HepG2 (cell line): ENCODE data around the gene CORO7. TPM values are rescaled to one million over a fixed set of nuclear protein-coding genes. Genes with fewer than 3 reads are reported as not detected.

Experiments used
- ARNTL ChIP-seq: sonication (generic); formaldehyde crosslinking; IDR thresholded peaks from 2 replicates; pipeline ENCODE4 v1.4.0; 2020; ENCODE audit warnings: mild to moderate bottlenecking, missing genetic modification reagents
- CREB1 ChIP-seq, 2 experiments: fragments of 450-650 bp in 1 of 2; IDR thresholded peaks; 2 replicates each; pipeline ENCODE4 v1.6.1; 2016 to 2017; ENCODE audit warnings: control low read depth in 1 of 2, mild to moderate bottlenecking in 1 of 2, missing compliant biosample characterization in 1 of 2, missing genetic modification characterization in 1 of 2
- FOXO1 ChIP-seq: sonication (generic); formaldehyde crosslinking; IDR thresholded peaks from 2 replicates; pipeline ENCODE4 v1.4.0; 2020; ENCODE audit warnings: missing genetic modification reagents
- HHEX ChIP-seq: IDR thresholded peaks from 2 replicates; pipeline ENCODE4 v1.6.1; 2016; ENCODE audit warnings: control low read depth
- KDM1A ChIP-seq: IDR thresholded peaks from 2 replicates; pipeline ENCODE4 v1.6.1; 2016; ENCODE audit warnings: missing compliant biosample characterization
- MBNL3 ChIP-seq: fragments of 250-450 bp; sonication (Bioruptor Pico); conservative IDR thresholded peaks from 2 replicates; pipeline ENCODE4 v1.8.0; 2022; ENCODE audit warnings: mild to moderate bottlenecking, inconsistent platforms
- MYPOP ChIP-seq: sonication (generic); formaldehyde crosslinking; IDR thresholded peaks from 2 replicates; pipeline ENCODE4 v1.8.1; 2023; ENCODE audit warnings: mild to moderate bottlenecking, moderate library complexity, missing genetic modification reagents
- NFE2 ChIP-seq: sonication (generic); formaldehyde crosslinking; IDR thresholded peaks from 2 replicates; pipeline ENCODE4 v1.4.0; 2020; ENCODE audit warnings: missing genetic modification reagents
- PRPF4 ChIP-seq: fragments of 200-400 bp; formaldehyde crosslinking; IDR thresholded peaks from 2 replicates; pipeline ENCODE4 v1.6.1; 2016; ENCODE audit warnings: low read length, low read depth; ENCODE audit not compliant: poor library complexity, severe bottlenecking
- RAD21 ChIP-seq: fragments of 450-650 bp; formaldehyde crosslinking; IDR thresholded peaks from 2 replicates; pipeline ENCODE4 v1.5.0; 2020; ENCODE audit warnings: mild to moderate bottlenecking
- SALL2 ChIP-seq: sonication (generic); formaldehyde crosslinking; IDR thresholded peaks from 2 replicates; pipeline ENCODE4 v1.8.1; 2023; ENCODE audit warnings: mild to moderate bottlenecking, missing genetic modification reagents, inconsistent platforms
- SIN3A ChIP-seq: IDR thresholded peaks from 2 replicates; pipeline ENCODE4 v1.6.1; 2011; ENCODE audit warnings: low read depth, mild to moderate bottlenecking, control low read depth, low read length, borderline replicate concordance
- TP53 ChIP-seq: sonication (generic); formaldehyde crosslinking; conservative IDR thresholded peaks from 2 replicates; pipeline ENCODE4 v1.4.0; 2020; ENCODE audit warnings: missing genetic modification reagents
- ZNF121 ChIP-seq: sonication (generic); formaldehyde crosslinking; IDR thresholded peaks from 2 replicates; pipeline ENCODE4 v1.5.0; 2020; ENCODE audit warnings: mild to moderate bottlenecking, missing genetic modification reagents
- ZNF343 ChIP-seq: sonication (generic); formaldehyde crosslinking; IDR thresholded peaks from 2 replicates; pipeline ENCODE4 v1.4.0; 2020; ENCODE audit warnings: mild to moderate bottlenecking, missing genetic modification reagents
- ZNF878 ChIP-seq: sonication (generic); formaldehyde crosslinking; IDR thresholded peaks from 2 replicates; pipeline ENCODE4 v1.8.1; 2023; ENCODE audit warnings: mild to moderate bottlenecking, missing genetic modification reagents, moderate library complexity
- polyA plus RNA-seq, 8 experiments: library from polyadenylated mRNA; depleted of rRNA in 3 of 8; stranded (reverse) in 7 of 8; unstranded in 1 of 8; fragments of >200 nt; fragmentation: Illumina TruSeq in 4 of 8; extraction: Trizol in 4 of 8; gene quantifications; 2 replicates each; pipeline versions ENCODE4 v1.2.1 to v1.2.3, GENCODE V29; 2011 to 2016; ENCODE audit warnings: low read depth in 4 of 8, missing spikeins in 1 of 8, mixed read lengths in 1 of 8; ENCODE audit not compliant: insufficient read depth in 1 of 8
- total RNA-seq, 5 experiments: library from RNA; depleted of rRNA; stranded (reverse); fragments of >200 nt; fragmentation: Illumina TruSeq; extraction: Trizol; gene quantifications; 2 replicates each; pipeline ENCODE4 v1.2.3, GENCODE V29; 2016; ENCODE audit warnings: low read depth in 1 of 5
- TF ChIP-seq, protein P1 (sequence below): sonication (generic); formaldehyde crosslinking; IDR thresholded peaks from 2 replicates; pipeline ENCODE4 v1.5.1; 2020; ENCODE audit warnings: mild to moderate bottlenecking, missing genetic modification reagents, borderline replicate concordance
- TF ChIP-seq, protein P2 (sequence below): sonication (generic); formaldehyde crosslinking; IDR thresholded peaks from 2 replicates; pipeline ENCODE4 v1.5.1; 2020; ENCODE audit warnings: mild to moderate bottlenecking, missing genetic modification reagents, moderate library complexity

Gene CORO7
- total and polyA plus RNA-seq, 2 of the 13 experiments (the other 11 are each of a cell fraction or from before 2014, with no cell fraction given) = 9.9 to 14.3 TPM

DNA sequence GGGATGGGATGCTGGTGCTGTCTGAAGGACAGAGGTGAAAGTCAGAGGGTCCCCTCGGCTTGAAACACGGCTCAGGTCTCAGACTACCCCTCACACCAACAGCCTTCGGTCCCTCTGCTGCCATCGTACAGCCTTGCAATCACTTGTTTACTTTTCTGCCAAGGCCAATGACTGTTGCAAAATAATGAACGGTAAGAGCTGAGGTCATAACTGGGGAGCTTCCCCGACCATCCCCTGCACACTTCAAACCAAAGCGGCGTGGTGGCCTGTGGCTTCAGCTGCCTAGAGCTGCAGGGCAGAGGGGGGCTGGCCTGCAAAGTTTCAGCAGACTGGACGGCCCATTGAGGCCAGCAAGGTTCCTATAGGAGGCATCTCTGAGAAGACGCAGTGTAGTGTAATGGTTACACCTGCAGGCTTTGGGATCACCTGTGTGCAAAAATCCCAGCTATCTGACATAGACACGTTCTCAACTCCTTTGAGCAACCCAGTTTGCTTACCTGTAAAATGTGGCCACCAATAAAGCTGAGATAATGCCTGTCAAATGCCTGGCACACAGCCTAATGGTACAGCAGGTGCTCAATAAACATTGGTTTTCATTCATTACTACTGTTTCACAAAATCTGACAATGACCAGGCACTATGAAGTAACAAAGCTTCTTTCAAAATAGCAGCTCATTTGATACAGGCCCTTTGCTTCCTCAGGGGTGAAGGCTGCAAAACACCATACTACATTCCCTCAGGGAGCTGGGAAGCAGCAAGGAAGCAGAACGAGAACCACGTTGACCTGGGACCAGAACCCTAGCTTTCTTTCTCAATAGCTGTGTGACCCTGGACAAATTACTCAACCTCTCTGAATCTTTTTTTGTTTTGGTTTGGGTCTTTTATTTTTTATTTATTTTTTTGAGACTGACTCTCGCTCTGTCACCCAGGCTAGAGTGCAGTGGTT is 70.3 kb downstream of the CORO7 start (continued):
- TF ChIP-seq ARNTL (CRISPR knock-in tag) = no peak
- no peak for TF ChIP-seq NFE2 (CRISPR knock-in tag)
- TF ChIP-seq, protein P1, sequence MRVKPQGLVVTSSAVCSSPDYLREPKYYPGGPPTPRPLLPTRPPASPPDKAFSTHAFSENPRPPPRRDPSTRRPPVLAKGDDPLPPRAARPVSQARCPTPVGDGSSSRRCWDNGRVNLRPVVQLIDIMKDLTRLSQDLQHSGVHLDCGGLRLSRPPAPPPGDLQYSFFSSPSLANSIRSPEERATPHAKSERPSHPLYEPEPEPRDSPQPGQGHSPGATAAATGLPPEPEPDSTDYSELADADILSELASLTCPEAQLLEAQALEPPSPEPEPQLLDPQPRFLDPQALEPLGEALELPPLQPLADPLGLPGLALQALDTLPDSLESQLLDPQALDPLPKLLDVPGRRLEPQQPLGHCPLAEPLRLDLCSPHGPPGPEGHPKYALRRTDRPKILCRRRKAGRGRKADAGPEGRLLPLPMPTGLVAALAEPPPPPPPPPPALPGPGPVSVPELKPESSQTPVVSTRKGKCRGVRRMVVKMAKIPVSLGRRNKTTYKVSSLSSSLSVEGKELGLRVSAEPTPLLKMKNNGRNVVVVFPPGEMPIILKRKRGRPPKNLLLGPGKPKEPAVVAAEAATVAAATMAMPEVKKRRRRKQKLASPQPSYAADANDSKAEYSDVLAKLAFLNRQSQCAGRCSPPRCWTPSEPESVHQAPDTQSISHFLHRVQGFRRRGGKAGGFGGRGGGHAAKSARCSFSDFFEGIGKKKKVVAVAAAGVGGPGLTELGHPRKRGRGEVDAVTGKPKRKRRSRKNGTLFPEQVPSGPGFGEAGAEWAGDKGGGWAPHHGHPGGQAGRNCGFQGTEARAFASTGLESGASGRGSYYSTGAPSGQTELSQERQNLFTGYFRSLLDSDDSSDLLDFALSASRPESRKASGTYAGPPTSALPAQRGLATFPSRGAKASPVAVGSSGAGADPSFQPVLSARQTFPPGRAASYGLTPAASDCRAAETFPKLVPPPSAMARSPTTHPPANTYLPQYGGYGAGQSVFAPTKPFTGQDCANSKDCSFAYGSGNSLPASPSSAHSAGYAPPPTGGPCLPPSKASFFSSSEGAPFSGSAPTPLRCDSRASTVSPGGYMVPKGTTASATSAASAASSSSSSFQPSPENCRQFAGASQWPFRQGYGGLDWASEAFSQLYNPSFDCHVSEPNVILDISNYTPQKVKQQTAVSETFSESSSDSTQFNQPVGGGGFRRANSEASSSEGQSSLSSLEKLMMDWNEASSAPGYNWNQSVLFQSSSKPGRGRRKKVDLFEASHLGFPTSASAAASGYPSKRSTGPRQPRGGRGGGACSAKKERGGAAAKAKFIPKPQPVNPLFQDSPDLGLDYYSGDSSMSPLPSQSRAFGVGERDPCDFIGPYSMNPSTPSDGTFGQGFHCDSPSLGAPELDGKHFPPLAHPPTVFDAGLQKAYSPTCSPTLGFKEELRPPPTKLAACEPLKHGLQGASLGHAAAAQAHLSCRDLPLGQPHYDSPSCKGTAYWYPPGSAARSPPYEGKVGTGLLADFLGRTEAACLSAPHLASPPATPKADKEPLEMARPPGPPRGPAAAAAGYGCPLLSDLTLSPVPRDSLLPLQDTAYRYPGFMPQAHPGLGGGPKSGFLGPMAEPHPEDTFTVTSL (CRISPR knock-in tag) = peak; percentile 79
- no peak for TF ChIP-seq MBNL3 (CRISPR knock-in tag)
- peak; percentile 74; the same call in 1 of the 2 replicates for TF ChIP-seq KDM1A (CRISPR knock-in tag)
- TF ChIP-seq RAD21 (CRISPR knock-in tag) = no peak
- 0 out of 2 replicates have a peak, but pooled peaks have one; percentile 48 for TF ChIP-seq MYPOP (CRISPR knock-in tag)
- no peak for TF ChIP-seq ZNF121
- peak; percentile 62; the same call in 1 of the 2 replicates for TF ChIP-seq ZNF343 (CRISPR knock-in tag)
- TF ChIP-seq, protein P2, sequence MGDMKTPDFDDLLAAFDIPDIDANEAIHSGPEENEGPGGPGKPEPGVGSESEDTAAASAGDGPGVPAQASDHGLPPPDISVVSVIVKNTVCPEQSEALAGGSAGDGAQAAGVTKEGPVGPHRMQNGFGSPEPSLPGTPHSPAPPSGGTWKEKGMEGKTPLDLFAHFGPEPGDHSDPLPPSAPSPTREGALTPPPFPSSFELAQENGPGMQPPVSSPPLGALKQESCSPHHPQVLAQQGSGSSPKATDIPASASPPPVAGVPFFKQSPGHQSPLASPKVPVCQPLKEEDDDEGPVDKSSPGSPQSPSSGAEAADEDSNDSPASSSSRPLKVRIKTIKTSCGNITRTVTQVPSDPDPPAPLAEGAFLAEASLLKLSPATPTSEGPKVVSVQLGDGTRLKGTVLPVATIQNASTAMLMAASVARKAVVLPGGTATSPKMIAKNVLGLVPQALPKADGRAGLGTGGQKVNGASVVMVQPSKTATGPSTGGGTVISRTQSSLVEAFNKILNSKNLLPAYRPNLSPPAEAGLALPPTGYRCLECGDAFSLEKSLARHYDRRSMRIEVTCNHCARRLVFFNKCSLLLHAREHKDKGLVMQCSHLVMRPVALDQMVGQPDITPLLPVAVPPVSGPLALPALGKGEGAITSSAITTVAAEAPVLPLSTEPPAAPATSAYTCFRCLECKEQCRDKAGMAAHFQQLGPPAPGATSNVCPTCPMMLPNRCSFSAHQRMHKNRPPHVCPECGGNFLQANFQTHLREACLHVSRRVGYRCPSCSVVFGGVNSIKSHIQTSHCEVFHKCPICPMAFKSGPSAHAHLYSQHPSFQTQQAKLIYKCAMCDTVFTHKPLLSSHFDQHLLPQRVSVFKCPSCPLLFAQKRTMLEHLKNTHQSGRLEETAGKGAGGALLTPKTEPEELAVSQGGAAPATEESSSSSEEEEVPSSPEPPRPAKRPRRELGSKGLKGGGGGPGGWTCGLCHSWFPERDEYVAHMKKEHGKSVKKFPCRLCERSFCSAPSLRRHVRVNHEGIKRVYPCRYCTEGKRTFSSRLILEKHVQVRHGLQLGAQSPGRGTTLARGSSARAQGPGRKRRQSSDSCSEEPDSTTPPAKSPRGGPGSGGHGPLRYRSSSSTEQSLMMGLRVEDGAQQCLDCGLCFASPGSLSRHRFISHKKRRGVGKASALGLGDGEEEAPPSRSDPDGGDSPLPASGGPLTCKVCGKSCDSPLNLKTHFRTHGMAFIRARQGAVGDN = peak; percentile 80
- TF ChIP-seq SIN3A = peak; percentile 61; the same call in 1 of the 2 replicates
- peak; percentile 62; the same call in 1 of the 2 replicates for TF ChIP-seq HHEX (CRISPR knock-in tag)
- TF ChIP-seq SALL2 (CRISPR knock-in tag) = peak; percentile 60; the same call in 1 of the 2 replicates
- 0 out of 2 replicates have a peak, but pooled peaks have one; percentile 29 for TF ChIP-seq ZNF878 (CRISPR knock-in tag)
- TF ChIP-seq TP53 (CRISPR knock-in tag) = 0 out of 2 replicates have a peak, but pooled peaks have one; percentile 35
- no peak for TF ChIP-seq CREB1 (IDR thresholded peaks at IDR 0.05)
- peak; percentile 79 for TF ChIP-seq CREB1 (CRISPR knock-in tag; IDR thresholded peaks at IDR 0.05)
- TF ChIP-seq FOXO1 (CRISPR knock-in tag) = peak; percentile 94
- no peak for TF ChIP-seq PRPF4
